ENCODE measurements around the gene LRRC71. TPM values are rescaled to one million over a fixed set of nuclear protein-coding genes. Genes with fewer than 3 reads are reported as not detected.

Gene LRRC71
- total and polyA plus RNA-seq, 10 donors: 0.03 to 0.51 (median 0.33) TPM; not detected in 4

GRCh38 chr1:156908955-156909354, 11.5 kb upstream of the LRRC71 start:
- intact Hi-C loops (cut with DNase I; ENCODE audit: low total_unique reads): no loop called here
- no peak overlapping the region for H3K27ac ChIP-seq
- H3K4me3 ChIP-seq: no peak overlapping the region
- H3K4me1 ChIP-seq: peaks cover 0 to 62% (median 9%) of the 10 kb centered on the region in 6 donors
- H3K36me3 ChIP-seq: peaks cover 0 to 69% (median 1%) of the 10 kb centered on the region in 6 donors
- WGBS, 5 donors: 69 to 82% (median 79%) methylated on average over 10 of the region's 10 CpGs
- no peak for DNase-seq
- H3K27me3 ChIP-seq (replicated peaks in 1 of 7): peaks cover 0 to 27% (median 0%) of the 10 kb centered on the region in 7 donors
- no peak for TF ChIP-seq CTCF (IDR thresholded peaks at IDR 0.05 in 8 of 11, conservative IDR thresholded peaks at IDR 0.05 in 3 of 11)
- H3K9me3 ChIP-seq: no peaks in the 10 kb centered on the region

GRCh38 chr1:156909671-156910070, 10.8 kb upstream of the LRRC71 start:
- H3K9me3 ChIP-seq: no peaks in the 10 kb centered on the region
- peaks cover 0 to 30% (median 0%) of the 10 kb centered on the region in 7 donors for H3K27me3 ChIP-seq (replicated peaks in 1 of 7)
- no peak for TF ChIP-seq POLR2AphosphoS5 (IDR thresholded peaks at IDR 0.05)
- no peak for TF ChIP-seq POLR2A (IDR thresholded peaks at IDR 0.05)
- TF ChIP-seq CTCF (IDR thresholded peaks at IDR 0.05 in 8 of 11, conservative IDR thresholded peaks at IDR 0.05 in 3 of 11): no peak
- H3K4me1 ChIP-seq: peaks cover 0 to 54% (median 9%) of the 10 kb centered on the region in 6 donors
- intact Hi-C loops (cut with DNase I; ENCODE audit: low total_unique reads): no loop called here
- no peak overlapping the region for H3K4me3 ChIP-seq
- H3K27ac ChIP-seq: no peak overlapping the region
- H3K36me3 ChIP-seq: peaks cover 0 to 76% (median 2%) of the 10 kb centered on the region in 6 donors
- no peak for DNase-seq
- 60 to 81% (median 79%) methylated on average over 2 to 5 of the region's 5 CpGs for WGBS, 5 donors

- peaks cover 0 to 34% (median 0%) of the 10 kb centered on the region in 7 donors for H3K27me3 ChIP-seq (replicated peaks in 1 of 7)
- H3K4me3 ChIP-seq: no peak overlapping the region
- intact Hi-C loops (cut with DNase I; ENCODE audit: low total_unique reads): no loop called here
- H3K4me1 ChIP-seq: peaks cover 0 to 48% (median 9%) of the 10 kb centered on the region in 6 donors
- H3K27ac ChIP-seq: no peak overlapping the region
- H3K9me3 ChIP-seq: no peaks in the 10 kb centered on the region
- H3K36me3 ChIP-seq: peaks cover 0 to 83% (median 8%) of the 10 kb centered on the region in 6 donors
- 62 to 69% (median 64%) methylated on average over 14 to 18 of the region's 18 CpGs for WGBS, 5 donors
- no peak for TF ChIP-seq POLR2AphosphoS5 (IDR thresholded peaks at IDR 0.05)
- TF ChIP-seq CTCF (IDR thresholded peaks at IDR 0.05 in 8 of 11, conservative IDR thresholded peaks at IDR 0.05 in 3 of 11): peak in 10 of 11 experiments; percentile 23 to 86 (median 72)
- no peak for DNase-seq
Measured at GRCh38 chr1:156910309-156910782, 10.1 kb upstream of the LRRC71 start.

- DNase-seq: no peak
- H3K27ac ChIP-seq: no peak overlapping the region
- H3K4me3 ChIP-seq: no peak overlapping the region
- H3K27me3 ChIP-seq (replicated peaks in 1 of 7): peaks cover 0 to 38% (median 0%) of the 10 kb centered on the region in 7 donors
- intact Hi-C loops (cut with DNase I; ENCODE audit: low total_unique reads): no loop called here
- 56 to 65% (median 57%) methylated on average over 5 to 6 of the region's 6 CpGs for WGBS, 5 donors
- H3K4me1 ChIP-seq: peaks cover 0 to 40% (median 9%) of the 10 kb centered on the region in 6 donors
- no peak for TF ChIP-seq POLR2AphosphoS5 (IDR thresholded peaks at IDR 0.05)
- TF ChIP-seq POLR2A (IDR thresholded peaks at IDR 0.05): no peak
- TF ChIP-seq CTCF (IDR thresholded peaks at IDR 0.05 in 8 of 11, conservative IDR thresholded peaks at IDR 0.05 in 3 of 11): no peak
- no peaks in the 10 kb centered on the region for H3K9me3 ChIP-seq
- H3K36me3 ChIP-seq: peaks cover 0 to 80% (median 9%) of the 10 kb centered on the region in 6 donors
Measured at GRCh38 chr1:156911577-156912298, 8.7 kb upstream of the LRRC71 start.

All from spleen (tissue), 11 donors.